Measurements from ENCODE around the gene CCSER1. TPM values are rescaled to one million over a fixed set of nuclear protein-coding genes. Genes with fewer than 3 reads are reported as not detected.

CCSER1 gene
- total RNA-seq, 2 donors from 2014 or later, result 11.8 to 12.5 TPM

- no peak overlapping the region for H3K27ac ChIP-seq
- H3K4me3 ChIP-seq, result no peak overlapping the region
- H3K9me3 ChIP-seq, result no peaks in the 10 kb centered on the region
- H3K4me1 ChIP-seq, result no peaks in the 10 kb centered on the region
- no peak for DNase-seq (ENCODE audit: low spot score)
- no peaks in the 10 kb centered on the region for H3K36me3 ChIP-seq
- no peak for TF ChIP-seq CTCF (IDR thresholded peaks at IDR 0.05)
- no peaks in the 10 kb centered on the region for H3K27me3 ChIP-seq
Measured at GRCh38 chr4:91577864-91578263, 1450.7 kb downstream of the CCSER1 start.

GRCh38 chr4:91590260-91590659 is 1463.1 kb downstream of the CCSER1 start:
- Histone ChIP-seq H3K36me3 (no peaks in the 10 kb centered on the region), H3K4me3 (no peak overlapping the region), H3K27ac (no peak overlapping the region), H3K9me3 (no peaks in the 10 kb centered on the region), H3K4me1 (no peaks in the 10 kb centered on the region), H3K27me3 (no peaks in the 10 kb centered on the region)
- no peak for TF ChIP-seq CTCF (IDR thresholded peaks at IDR 0.05)
- DNase-seq (ENCODE audit: low spot score), result no peak

GRCh38 chr4:91592125-91592524 is 1464.9 kb downstream of the CCSER1 start:
- DNase-seq (ENCODE audit: low spot score), result no peak
- Histone ChIP-seq H3K4me3 (no peak overlapping the region), H3K36me3 (no peaks in the 10 kb centered on the region), H3K4me1 (no peaks in the 10 kb centered on the region), H3K27me3 (no peaks in the 10 kb centered on the region), H3K9me3 (no peaks in the 10 kb centered on the region), H3K27ac (no peak overlapping the region)
- no peak for TF ChIP-seq CTCF (IDR thresholded peaks at IDR 0.05)

- Histone ChIP-seq H3K9me3 (no peaks in the 10 kb centered on the region), H3K27ac (no peak overlapping the region), H3K27me3 (no peaks in the 10 kb centered on the region), H3K4me1 (no peaks in the 10 kb centered on the region), H3K36me3 (no peaks in the 10 kb centered on the region), H3K4me3 (no peak overlapping the region)
- TF ChIP-seq CTCF (IDR thresholded peaks at IDR 0.05), result no peak
- no peak for DNase-seq (ENCODE audit: low spot score)
Measured at GRCh38 chr4:91596718-91597117, 1469.5 kb downstream of the CCSER1 start.

- Histone ChIP-seq H3K4me1 (no peaks in the 10 kb centered on the region), H3K36me3 (no peaks in the 10 kb centered on the region), H3K27ac (no peak overlapping the region), H3K9me3 (no peaks in the 10 kb centered on the region), H3K4me3 (no peak overlapping the region), H3K27me3 (no peaks in the 10 kb centered on the region)
- no peak for TF ChIP-seq CTCF (IDR thresholded peaks at IDR 0.05)
- DNase-seq (ENCODE audit: low spot score), result no peak
Measured at GRCh38 chr4:91598696-91599095, 1471.5 kb downstream of the CCSER1 start.

GRCh38 chr4:91600301-91600700 is 1473.1 kb downstream of the CCSER1 start:
- no peak for DNase-seq (ENCODE audit: low spot score)
- H3K4me1 ChIP-seq, result no peaks in the 10 kb centered on the region
- no peak for TF ChIP-seq CTCF (IDR thresholded peaks at IDR 0.05)
- H3K4me3 ChIP-seq, result no peak overlapping the region
- H3K36me3 ChIP-seq, result no peaks in the 10 kb centered on the region
- H3K27ac ChIP-seq, result no peak overlapping the region
- H3K9me3 ChIP-seq, result no peaks in the 10 kb centered on the region
- H3K27me3 ChIP-seq, result no peaks in the 10 kb centered on the region
